ENCODE results near the gene TTLL12. TPM values are rescaled to one million over a fixed set of nuclear protein-coding genes. Genes with fewer than 3 reads are reported as not detected.

The TTLL12 gene
- total and polyA plus RNA-seq, 2 experiments from 2014 or later, result 46.7 to 147 TPM

GRCh38 chr22:43136801-43137200 is 50.1 kb downstream of the TTLL12 start (continued):
- TF ChIP-seq POLR2AphosphoS5 (IDR thresholded peaks at IDR 0.05; ENCODE audit: low read depth) (no peak), ZNF331 (CRISPR knock-in tag; IDR thresholded peaks at IDR 0.05; ENCODE audit: low read depth) (no peak), REST (IDR thresholded peaks at IDR 0.05; ENCODE audit: unreplicated experiment) (no peak), ZNF114 (CRISPR knock-in tag; IDR thresholded peaks at IDR 0.05) (no peak), CREB1 (CRISPR knock-in tag; IDR thresholded peaks at IDR 0.05; ENCODE audit: low read depth) (no peak)

- TF ChIP-seq ZNF331 (CRISPR knock-in tag; IDR thresholded peaks at IDR 0.05; ENCODE audit: low read depth) (no peak), REST (IDR thresholded peaks at IDR 0.05; ENCODE audit: unreplicated experiment) (no peak), STAT1 (IDR thresholded peaks at IDR 0.05; ENCODE audit: unreplicated experiment) (no peak), ETS1 (IDR thresholded peaks at IDR 0.05) (no peak), POLR2AphosphoS5 (IDR thresholded peaks at IDR 0.05; ENCODE audit: low read depth) (no peak)
- TF ChIP-seq, protein P1, sequence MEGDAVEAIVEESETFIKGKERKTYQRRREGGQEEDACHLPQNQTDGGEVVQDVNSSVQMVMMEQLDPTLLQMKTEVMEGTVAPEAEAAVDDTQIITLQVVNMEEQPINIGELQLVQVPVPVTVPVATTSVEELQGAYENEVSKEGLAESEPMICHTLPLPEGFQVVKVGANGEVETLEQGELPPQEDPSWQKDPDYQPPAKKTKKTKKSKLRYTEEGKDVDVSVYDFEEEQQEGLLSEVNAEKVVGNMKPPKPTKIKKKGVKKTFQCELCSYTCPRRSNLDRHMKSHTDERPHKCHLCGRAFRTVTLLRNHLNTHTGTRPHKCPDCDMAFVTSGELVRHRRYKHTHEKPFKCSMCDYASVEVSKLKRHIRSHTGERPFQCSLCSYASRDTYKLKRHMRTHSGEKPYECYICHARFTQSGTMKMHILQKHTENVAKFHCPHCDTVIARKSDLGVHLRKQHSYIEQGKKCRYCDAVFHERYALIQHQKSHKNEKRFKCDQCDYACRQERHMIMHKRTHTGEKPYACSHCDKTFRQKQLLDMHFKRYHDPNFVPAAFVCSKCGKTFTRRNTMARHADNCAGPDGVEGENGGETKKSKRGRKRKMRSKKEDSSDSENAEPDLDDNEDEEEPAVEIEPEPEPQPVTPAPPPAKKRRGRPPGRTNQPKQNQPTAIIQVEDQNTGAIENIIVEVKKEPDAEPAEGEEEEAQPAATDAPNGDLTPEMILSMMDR (conservative IDR thresholded peaks at IDR 0.05; ENCODE audit: low read depth in 2 of 2), result peak; percentile 58 to 80
- Histone ChIP-seq H2AFZ (no peak overlapping the region), H3K79me2 (replicated peaks; ENCODE audit: insufficient read depth) (no peaks in the 10 kb centered on the region), H3K27me3 (ENCODE audit: insufficient read depth) (no peaks in the 10 kb centered on the region), H3K4me1 (ENCODE audit: insufficient read depth) (no peaks in the 10 kb centered on the region), H3K4me2 (no peak overlapping the region), H3K36me3 (ENCODE audit: insufficient read depth) (peaks cover 4% of the 10 kb centered on the region; the same call in 1 of the 2 replicates), H3K4me3 (no peak overlapping the region), H3K9me2 (ENCODE audit: insufficient read depth) (no peaks in the 10 kb centered on the region), H3K27ac (ENCODE audit: low read depth) (0 out of 2 replicates have a peak overlapping the region, but pooled peaks have one; percentile 14), H3F3A (replicated peaks; ENCODE audit: low read depth) (no peaks in the 10 kb centered on the region), H4K20me1 (replicated peaks; ENCODE audit: insufficient read depth) (peaks cover 4% of the 10 kb centered on the region; the same call in 1 of the 2 replicates)
- Mint-ChIP-seq H3K27ac (no peak overlapping the region; the same call in 1 of the 2 replicates), H3K27me3 (ENCODE audit: insufficient read depth, low read depth, poor library complexity) (peaks cover 4% of the 10 kb centered on the region), H3K9me3 (no peaks in the 10 kb centered on the region), H3K36me3 (ENCODE audit: low read depth) (peaks cover 68% of the 10 kb centered on the region; the same call in 2 of the 3 replicates), H3K4me1 (no peaks in the 10 kb centered on the region), H3K4me3 (no peak overlapping the region)
- DNase-seq (ENCODE audit: low spot score), result peak; percentile 74
- peak; percentile 96 for ATAC-seq
These were observed 50.7 kb downstream of the TTLL12 start for GRCh38 chr22:43136255-43136654.

Measured in GM23338 (cell line).